GM19328 (cell line): ENCODE measurements around the gene ESYT1.
"Not testable (repeated sequence)": the region's sequence is repeated elsewhere in the genome, so short reads cannot be mapped to it uniquely, and the experiment has no call there.

Source experiments
- ATAC-seq: cut with Tn5 transposase; IDR thresholded peaks from one replicate; pipeline ENCODE4 v1.9.1; 2021; ENCODE audit warnings: mild to moderate bottlenecking, moderate library complexity; ENCODE audit not compliant: unreplicated experiment

Gene ESYT1

DNA sequence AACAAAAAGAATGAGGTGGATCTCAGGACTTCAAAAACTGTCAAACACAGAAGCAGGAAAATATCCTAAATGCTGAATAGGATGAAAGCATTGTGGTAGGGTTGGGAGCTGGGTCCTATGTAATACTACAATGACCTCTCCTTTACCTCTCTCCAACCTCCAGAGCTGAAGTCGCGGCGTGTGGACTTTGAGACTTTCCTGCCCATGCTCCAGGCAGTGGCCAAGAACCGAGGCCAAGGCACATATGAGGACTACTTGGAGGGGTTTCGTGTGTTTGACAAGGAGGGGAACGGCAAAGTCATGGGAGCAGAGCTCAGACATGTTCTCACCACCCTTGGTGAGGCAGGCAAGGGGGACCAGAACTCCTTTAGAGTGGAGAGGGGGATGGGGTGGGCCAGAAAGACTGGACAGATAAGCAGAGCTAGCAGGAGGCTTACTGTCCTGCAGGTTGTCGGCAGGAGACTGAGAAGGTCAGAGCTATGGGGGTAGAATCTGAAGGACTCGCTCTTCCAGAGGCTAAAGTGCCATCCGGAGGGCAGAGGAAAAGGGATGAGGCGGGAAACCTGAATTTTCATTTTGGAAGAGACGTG lies 27.3 kb downstream of the ESYT1 start:
- ATAC-seq: no peak

DNA sequence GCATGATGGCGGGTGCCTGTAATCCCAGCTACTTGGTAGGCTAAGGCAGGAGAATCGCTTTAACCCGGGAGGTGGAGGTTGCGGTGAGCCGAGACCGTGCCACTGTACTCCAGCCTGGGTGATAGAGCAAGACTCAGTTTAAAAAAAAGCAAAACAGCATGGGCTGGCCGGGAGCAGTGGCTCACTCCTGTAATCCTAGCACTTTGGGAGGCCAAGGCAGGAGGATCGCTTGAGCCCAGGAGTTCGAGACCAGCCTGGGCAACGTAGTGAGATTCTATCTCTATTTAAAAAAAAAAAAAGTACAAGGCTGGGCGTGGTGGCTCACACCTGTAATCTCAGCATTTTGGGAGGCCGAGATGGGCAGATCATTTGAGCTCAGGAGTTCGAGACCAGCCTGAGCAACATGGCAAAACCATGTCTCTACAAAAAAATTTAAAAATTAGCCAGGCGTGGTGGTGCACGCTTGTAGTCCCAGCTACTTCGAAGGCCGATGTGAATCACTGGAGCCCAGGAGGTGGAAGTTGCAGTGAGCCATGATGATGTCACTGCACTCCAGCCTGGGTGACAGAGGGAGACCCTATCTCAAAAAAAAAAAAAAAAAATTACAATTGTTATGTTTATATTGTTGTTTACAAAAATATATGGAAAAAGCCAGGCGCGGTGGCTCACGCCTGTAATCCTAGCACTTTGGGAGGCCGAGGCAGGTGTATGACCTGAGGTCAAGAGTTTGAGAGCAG lies 28.6 kb downstream of the ESYT1 start:
- not testable (repeated sequence) for ATAC-seq

DNA sequence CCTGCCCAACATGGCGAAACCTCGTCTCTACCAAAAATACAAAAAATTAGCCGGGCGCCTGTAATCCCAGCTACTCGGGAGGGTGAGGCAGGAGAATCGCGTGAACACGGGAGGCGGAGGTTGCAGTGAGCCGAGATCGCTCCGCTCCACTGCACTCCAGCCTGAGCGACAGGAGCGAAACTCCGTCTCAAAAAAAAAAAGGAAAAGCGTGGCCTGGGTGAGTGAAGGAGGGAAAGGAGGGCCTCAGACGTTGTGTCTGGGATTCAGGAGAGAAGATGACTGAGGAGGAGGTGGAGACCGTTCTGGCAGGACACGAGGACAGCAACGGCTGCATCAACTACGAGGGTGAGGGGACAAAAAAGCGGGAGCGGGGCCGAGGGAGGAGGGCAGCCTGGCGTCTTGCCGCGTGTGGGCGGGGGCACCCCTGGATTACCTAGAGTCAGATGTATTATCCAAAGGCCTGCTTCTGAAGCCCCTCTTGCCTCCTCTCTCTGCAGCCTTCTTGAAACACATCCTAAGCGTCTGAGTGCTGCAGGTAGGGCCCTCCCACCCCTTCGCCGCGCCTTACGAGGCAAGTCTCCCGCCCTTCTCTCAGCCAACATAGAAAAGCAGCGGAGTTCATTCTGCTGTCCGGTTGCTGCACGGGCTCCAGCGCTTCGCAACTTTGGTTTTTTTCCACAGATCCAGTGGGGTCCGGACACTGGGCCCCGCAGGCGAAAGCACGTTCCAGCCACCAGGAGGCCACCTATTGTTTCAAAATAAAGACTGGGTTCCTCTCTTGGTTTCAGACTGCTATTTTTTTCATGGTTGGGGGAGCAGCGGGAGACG lies 29.3 kb downstream of the ESYT1 start:
- peak; percentile 30 for ATAC-seq

DNA sequence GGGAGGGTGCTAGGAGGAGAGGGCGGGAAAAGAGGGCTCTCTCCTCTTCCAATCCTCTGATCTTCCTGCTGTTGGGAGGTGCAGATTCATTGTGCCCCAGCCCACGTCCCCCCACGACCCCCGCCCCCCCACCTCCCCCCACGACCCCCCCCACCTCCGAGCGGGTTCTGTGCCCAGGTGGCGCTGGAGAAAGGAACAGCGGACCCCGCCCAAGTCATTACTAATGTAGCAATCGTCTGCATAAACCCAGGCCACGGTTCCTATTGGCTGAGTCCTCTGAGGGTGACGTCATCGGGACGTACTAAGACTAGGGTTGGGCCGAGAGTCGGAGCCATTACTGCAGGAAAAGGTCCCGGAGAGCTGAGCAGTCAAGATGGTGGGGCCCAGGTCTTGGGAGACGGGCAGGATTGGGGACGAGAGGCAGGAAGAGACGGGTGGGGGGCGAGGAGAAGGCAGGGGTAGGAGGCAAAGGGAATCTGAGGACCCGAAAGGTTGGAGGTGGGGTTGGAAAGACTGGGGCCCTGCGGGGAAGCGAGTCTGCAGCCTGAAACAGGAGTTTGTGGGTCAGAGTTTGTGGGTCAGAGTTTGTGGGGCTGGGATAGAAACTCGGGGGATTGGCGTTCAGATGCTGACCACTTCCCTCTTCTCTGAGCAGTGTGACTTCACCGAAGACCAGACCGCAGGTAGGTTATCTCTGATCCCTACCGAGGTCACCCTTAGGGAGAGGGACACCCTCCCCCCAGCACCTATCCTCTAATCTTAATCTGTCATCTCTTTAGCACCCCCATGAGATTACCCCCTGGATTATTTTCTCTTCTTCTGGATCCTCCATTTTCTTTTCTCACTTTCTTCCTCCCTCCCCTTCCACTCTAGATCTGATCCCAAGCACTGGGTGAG lies 30.2 kb downstream of the ESYT1 start, which contains the start of gene MYL6:
MYL6 (plus strand) TSS at position 331 of the 897 bp plus-strand sequence; CDS start at position 374, 43 bp downstream.
- peak; percentile 81 for ATAC-seq

DNA sequence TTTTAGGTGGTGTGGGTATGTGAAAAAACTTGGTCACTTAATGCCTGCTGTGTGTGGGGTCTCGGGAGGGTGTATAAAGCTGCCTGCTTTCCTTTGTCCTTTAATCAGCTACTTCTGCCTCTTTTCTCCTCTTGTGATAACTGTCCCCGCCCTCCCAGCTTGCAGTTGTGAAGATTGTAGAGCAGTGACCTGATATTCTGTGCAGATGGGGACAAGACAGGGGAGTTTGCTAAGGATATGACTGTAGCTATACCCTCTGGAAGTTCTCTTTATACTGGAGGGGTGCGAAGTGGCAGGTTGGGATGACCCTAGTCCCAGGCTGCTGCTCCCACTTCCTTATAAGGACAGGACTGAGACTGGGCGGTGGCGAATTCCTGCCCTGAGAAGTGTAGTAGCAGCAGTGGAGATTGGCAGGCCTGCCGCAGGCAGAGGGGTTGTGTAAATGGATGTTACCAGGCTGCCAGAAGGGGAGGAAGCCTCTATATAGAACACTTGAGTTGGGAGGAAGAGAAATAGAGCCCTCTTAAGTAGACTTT lies 30.9 kb downstream of the ESYT1 start:
- ATAC-seq: no peak

DNA sequence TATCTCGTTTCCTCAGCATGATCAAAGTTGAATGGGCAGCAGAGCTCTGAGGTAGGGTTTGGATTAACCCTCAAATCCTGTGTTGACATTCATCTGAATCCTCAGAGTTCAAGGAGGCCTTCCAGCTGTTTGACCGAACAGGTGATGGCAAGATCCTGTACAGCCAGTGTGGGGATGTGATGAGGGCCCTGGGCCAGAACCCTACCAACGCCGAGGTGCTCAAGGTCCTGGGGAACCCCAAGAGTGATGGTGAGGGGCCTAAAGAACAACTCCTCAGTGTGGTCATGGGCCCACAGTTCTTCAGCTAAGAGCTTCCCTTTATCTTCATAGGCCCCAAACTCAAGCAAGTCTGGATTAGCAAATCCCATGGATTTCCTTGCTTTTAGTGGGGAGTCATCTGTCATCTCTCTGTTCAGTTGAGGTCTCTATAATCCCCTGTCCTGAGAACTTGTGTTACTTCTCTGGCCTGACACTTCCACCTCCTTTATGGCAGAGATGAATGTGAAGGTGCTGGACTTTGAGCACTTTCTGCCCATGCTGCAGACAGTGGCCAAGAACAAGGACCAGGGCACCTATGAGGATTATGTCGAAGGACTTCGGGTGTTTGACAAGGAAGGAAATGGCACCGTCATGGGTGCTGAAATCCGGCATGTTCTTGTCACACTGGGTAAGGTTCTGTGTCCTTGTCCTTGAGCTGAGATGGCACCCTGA lies 31.6 kb downstream of the ESYT1 start:
- ATAC-seq: no peak

DNA sequence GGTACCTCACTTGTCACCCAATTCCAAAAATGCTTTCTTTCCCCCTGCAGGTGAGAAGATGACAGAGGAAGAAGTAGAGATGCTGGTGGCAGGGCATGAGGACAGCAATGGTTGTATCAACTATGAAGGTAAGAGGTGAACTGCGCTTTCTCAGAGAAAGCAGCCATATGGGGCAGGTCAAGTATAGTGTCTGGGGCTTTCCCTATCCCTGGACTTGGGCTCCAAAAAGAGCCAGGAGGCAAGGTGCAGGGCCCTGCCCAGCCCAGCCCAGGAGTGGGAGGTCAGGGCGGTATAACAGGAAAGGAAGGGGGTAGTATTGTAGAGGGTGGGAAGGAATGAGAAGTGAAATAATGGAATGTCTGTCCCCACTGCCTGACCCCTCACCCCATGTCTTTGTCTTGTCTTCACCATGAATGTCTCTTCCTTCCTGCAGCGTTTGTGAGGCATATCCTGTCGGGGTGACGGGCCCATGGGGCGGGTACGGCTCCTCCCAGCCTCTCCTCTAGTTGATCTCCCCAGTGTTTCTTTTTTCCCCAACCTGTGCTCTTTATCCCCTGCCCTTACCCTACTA lies 32.2 kb downstream of the ESYT1 start:
- no peak for ATAC-seq

DNA sequence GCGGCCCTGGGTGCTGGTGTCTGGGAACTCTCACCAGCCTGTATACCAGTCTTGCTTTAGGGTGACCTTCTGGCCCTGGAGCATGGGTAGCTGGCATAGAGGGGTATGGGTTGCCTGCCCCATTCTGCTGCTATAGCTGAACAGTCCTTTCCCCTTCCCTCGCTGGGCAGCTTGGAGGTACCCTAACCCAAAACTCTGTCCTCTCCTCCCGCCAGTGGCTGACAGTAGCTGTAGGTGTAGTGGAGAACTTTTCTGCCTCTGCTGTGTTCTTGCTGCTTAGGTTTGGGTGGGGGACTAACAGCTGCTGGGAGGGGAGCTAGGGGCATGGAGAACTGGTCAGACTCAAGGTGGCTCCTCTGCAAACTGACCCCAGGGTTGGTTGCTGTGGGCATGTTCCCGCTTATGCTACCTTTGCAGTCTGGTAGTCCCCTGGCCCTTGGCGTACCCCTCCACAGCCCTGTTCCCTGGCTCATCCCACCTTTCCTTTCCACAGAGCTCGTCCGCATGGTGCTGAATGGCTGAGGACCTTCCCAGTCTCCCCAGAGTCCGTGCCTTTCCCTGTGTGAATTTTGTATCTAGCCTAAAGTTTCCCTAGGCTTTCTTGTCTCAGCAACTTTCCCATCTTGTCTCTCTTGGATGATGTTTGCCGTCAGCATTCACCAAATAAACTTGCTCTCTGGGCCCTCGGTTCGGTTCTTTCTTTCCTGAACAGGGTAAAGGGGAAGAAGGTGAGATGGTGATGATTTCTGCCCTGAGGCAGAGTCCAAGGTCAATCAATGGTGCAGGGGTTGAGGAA lies 33.0 kb downstream of the ESYT1 start:
- ATAC-seq: no peak

DNA sequence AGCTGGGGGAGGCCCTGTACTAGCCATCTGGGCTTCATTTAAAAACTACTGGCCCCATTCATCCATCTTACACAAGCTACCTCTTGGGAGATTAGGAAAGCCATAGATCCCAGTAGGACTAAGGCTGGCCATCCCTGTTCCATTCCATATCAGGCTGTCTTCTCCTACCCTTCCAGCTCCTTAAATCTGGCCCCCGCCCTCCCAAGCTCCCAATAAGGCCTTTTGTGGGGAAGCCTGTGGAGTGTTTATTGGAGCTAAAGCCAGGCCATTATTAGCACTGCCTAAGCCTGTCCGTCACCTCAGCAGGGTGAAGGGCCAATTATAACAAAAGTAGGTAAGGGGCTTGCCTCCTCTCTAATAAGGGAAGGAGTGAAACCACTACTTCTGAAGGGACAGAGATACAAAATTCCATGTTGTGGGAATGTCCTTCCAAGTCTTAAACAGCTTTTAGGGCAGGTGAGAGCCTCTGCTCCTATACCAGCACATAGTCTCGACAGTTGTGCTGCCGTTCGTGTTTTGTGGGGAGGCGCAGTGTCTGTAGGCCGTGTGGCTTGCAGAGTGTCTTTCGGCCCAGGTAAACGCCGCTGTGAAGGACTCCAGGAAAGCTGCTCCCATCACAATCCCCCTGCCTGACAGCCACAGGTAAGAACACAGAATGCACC lies 33.8 kb downstream of the ESYT1 start:
- ATAC-seq: no peak

DNA sequence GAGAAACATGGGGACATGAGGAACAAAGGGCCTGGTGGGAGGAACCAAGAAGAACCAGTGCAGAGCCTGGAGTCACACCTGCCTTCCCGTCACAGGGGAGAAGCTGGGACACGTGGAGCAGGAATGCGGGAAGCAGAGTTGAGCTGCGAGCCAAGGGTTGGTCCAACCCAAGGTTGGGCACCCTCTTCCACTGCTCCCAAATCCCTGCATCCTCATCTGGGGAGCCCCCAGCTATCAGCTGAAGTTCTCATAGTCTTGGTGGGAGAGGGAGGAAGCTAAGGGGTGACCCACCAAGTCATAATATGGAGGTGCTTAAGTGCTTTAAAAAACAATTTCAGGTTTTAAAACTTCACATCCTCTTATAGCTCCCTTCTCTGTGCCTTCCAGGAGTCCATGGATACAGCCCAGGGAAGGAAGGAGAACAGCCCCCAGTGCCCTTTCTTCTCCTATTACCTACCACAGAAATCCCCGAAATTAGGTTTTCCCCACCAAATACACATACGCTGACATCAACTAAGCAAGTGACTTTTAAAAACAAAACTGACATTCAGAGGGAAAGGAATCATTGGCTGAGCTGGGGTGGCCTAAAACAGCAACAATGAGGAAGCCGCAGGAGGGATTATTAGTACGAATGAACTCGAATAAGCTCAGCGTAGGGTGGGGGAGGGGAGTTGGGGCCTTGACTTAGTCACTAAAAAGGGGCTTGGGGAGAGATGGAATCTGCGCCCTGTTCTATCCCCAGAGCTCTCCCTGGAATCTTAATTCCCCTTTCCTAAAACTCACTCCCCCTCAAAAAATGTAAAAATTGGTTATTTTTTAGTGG lies 34.6 kb downstream of the ESYT1 start:
- no peak for ATAC-seq

DNA sequence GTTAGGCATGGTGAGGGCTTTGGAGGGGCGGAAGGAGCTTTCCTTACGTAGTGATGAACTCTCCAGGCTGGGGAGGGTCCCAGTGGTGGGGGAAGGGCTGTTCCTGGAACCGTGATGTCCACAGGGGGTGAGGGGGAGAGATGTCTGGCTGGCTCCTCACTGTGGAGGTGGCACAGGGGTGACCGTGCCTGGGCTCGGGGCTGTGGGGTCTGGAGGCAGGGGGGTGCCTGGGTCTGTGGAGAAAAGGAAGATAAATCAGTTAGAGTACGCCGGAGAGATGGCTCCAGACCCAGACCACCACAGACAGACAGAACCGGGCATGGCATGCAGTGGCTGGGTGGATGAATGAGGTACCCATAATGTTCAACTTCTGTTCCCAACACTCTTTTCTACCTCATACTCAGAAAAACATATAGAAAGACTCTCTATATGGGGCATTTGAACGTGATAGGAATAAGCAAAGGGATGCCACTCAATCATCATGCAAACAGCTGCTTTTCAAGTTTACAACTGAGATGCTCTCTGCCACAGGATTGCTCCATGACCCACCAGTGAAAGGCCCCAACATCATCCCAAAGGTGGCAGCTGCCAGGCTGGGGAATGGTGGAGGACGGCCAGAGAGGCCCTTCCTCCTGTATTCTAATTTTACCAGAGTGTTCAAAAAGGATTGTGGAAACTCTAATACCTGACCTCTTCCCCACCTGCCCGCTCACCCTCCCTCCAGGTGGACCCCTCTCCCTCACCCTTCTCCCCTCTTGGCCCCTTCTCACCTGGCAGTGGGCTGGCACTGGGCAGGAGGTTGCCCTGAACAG lies 35.7 kb downstream of the ESYT1 start:
- ATAC-seq: no peak

DNA sequence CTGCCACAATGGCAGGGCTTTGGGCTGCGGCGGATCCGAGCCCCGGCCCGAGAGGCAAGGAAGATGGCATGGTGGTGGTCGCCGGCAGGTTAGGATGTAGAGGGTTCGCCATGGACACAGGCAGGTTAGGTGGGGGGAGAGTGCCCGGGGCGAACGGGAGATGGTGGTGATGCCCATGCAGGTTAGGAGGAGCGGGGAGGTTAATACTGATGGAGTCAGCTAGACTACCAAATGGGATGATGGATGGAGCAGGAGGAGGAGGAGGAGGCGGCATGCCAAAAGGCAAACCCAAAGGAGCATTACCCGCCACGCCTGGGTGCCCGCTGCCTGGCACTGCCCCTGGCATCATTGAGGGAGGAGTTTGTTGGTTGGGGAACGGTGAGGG lies 36.3 kb downstream of the ESYT1 start:
- no peak for ATAC-seq

DNA sequence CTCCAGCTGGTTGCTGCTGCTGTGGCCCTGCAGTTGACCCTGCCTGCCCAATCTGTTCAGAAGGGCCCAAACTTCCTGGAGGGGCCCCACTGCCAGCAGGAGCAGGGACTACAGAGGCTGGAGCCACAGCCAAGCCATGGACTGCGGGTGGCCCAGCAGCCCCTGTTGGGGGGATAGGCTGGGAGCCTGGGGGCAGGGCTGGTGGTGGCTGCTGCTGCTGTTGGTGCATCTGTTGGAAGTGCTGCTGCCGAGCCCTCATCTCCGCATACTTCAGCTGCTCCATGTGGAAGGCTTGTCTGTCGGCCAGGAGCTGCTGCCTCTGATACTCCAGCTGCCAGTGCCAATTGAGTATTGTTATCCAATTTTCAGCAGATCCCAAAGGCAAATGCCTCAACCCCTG lies 37.3 kb downstream of the ESYT1 start:
- ATAC-seq: no peak

DNA sequence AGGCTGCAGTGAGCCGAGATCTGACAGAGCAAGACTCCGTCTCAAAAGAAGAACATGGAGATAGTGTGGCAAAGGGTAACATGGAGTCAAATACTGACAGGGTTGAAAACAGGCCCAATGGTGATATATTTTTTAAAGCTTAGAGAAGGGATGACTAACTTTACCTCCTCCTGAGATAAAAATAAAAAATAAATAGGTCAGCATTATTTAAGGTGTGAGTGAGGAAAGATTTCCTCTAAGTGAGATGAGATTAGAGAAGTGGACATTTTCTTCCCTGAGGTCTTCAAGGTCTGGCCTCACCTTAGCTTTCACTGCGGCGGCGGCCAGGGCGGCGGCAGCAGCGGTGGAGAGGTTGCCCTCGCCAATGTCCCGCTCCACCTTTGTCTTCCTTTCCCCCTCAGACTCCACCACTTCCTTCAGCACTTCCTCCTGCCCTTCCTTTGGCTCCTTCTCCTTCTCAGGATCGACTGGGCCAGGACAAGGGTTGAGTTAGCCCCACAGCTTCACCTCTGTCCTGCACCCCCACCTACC lies 41.2 kb downstream of the ESYT1 start:
- no peak for ATAC-seq

DNA sequence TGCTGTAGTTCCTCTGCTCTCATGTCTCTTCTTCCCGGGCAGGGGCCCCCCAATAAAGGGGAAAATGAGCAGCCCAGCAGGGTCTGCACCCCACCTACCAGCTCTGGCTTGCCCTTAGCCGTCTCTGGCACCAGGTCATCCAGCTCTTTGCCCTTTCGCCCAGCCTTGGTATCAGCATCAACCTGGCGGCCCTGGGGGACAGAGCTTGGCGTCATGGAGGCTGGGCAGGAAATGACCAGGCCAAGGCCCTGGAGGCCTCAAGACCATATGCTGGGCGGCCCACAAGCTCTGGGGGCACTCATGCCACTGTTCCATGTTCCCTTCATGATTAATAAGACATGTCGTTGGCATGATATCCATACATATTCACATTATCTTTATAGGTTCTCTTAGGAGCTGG lies 44.8 kb downstream of the ESYT1 start:
- ATAC-seq: no peak

DNA sequence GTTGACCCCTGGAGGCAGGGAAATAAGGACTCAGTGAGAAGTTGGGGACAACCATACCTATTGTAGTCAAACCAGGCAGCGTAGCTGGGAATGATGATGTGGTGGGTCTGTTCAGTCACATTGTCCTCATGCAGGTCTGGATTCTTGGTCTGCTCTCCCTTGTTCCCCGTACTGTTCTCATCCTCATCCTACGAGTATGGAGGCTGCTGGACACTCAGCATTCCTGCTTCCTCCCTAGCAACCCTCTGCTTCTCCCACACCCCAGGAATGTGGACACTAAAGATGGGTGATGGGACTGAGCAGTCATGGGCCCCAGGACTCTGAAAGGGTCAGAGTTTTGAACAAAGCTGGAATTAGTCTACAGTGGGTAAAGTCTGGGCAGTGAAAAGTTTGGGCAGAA lies 50.3 kb downstream of the ESYT1 start:
- ATAC-seq: no peak
